Lung (tissue), 12 donors: ENCODE data around the gene SAMD4A. TPM values are rescaled to one million over a fixed set of nuclear protein-coding genes. Genes with fewer than 3 reads are reported as not detected.
"Not testable (repeated sequence)": the region's sequence is repeated elsewhere in the genome, so short reads cannot be mapped to it uniquely, and the experiment has no call there.

ENCODE experiments used
- ATAC-seq: fragments of 200-7000 bp; cut with Tn5 transposase; one replicate; pipeline ENCODE4 v1.9.1; 2020; ENCODE audit warnings: moderate number of reproducible peaks; ENCODE audit not compliant: insufficient read depth, low FRiP score
- DNase-seq, 3 donors: peaks; one replicate each; pipeline ENCODE4 v3.0.0-alpha.2; 2013 to 2017
- H3K27ac ChIP-seq, 2 donors: one replicate each; pipeline ENCODE4 v1.5.1; 2013; ENCODE audit warnings: mild to moderate bottlenecking in 2 of 2, moderate library complexity in 2 of 2, control low read depth in 1 of 2, inconsistent platforms in 1 of 2, low read depth in 1 of 2, low read length in 1 of 2
- H3K27me3 ChIP-seq, 3 donors: one replicate each; pipeline ENCODE4 v1.5.1; 2013; ENCODE audit warnings: low read length in 2 of 3; ENCODE audit not compliant: control insufficient read depth in 3 of 3, insufficient read depth in 3 of 3
- H3K36me3 ChIP-seq, 4 donors: one replicate each; pipeline ENCODE4 v1.5.1; 2013; ENCODE audit warnings: low read length in 4 of 4, mild to moderate bottlenecking in 1 of 4, moderate library complexity in 1 of 4; ENCODE audit not compliant: control insufficient read depth in 4 of 4, insufficient read depth in 4 of 4
- H3K4me1 ChIP-seq, 5 donors: one replicate each; pipeline ENCODE4 v1.5.1; 2013; ENCODE audit warnings: low read length in 5 of 5, mild to moderate bottlenecking in 2 of 5, moderate library complexity in 1 of 5; ENCODE audit not compliant: control insufficient read depth in 5 of 5, insufficient read depth in 5 of 5
- H3K4me3 ChIP-seq: one replicate; pipeline ENCODE4 v1.5.1; 2013; ENCODE audit warnings: mild to moderate bottlenecking, control low read depth, moderate library complexity
- H3K9ac ChIP-seq, 2 donors: one replicate each; pipeline ENCODE4 v1.5.1; 2013; ENCODE audit warnings: low read length in 2 of 2, control low read depth in 1 of 2; ENCODE audit not compliant: insufficient read depth in 1 of 2
- H3K9me3 ChIP-seq, 4 donors: one replicate each; pipeline ENCODE4 v1.5.1; 2013; ENCODE audit warnings: low read length in 3 of 4, mild to moderate bottlenecking in 1 of 4, moderate library complexity in 1 of 4; ENCODE audit not compliant: control insufficient read depth in 4 of 4, insufficient read depth in 3 of 4
- WGBS, 2 donors: extraction: QIAGEN DNeasy Blood & Tissue Kit; methylation state at CpG; one replicate each; pipeline ENCODE4 v1.1.7; 2013; 5-methylcytosine and 5-hydroxymethylcytosine counted together
- polyA plus RNA-seq, 2 donors: library from polyadenylated mRNA; stranded (reverse); fragments of 200-250 nt; gene quantifications; one replicate each; pipeline ENCODE4 v1.2.1, GENCODE V29; 2013
- total RNA-seq, 2 donors: library from RNA; depleted of rRNA in 1 of 2; stranded (reverse); fragments of >200 nt in 1 of 2; gene quantifications; one replicate each; pipeline ENCODE4 v1.2.1, GENCODE V29; 2014 to 2021
- TF ChIP-seq, protein P1 (sequence below): IDR thresholded peaks from 2 replicates; pipeline ENCODE4 v1.5.1; 2012; ENCODE audit warnings: mild to moderate bottlenecking; ENCODE audit errors: control extremely low read depth, extremely low read depth
- donor health status: control.
- donor health status: control.
- donor health status: Bipolar disorder and iron deficiency.
- donor health status: healthy.
- donor health status: DM: yes; HTN: yes; CAD: no.

The SAMD4A gene
- total and polyA plus RNA-seq, 4 donors, result 5.8 to 26.6 (median 16.2) TPM

DNA sequence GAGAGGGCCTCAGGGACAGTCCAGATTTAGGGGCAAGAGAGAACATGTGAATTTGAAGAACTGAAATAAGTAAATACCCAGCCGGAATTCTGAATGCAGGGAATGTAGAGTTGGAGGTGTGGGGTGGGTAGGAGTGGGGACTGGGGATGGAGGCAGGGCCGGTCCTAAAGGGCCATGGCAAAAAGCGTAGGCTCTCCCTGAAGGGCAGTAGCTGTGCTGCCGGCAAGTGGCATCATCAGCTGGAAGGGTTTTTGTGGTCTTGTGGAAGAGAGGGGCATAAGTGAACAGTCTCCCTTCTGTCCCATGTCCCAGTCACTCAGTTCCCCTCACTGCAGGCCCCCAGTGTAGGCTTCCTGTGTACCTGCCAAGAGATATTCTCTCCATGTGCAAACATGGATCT lies 231.1 kb downstream of the SAMD4A start:
- Histone ChIP-seq H3K27me3 (no peaks in the 10 kb centered on the region), H3K27ac (no peak overlapping the region), H3K36me3 (no peaks in the 10 kb centered on the region), H3K9ac (no peak overlapping the region), H3K4me3 (no peak overlapping the region), H3K4me1 (no peaks in the 10 kb centered on the region), H3K9me3 (peaks cover 0 to 8% (median under 1%) of the 10 kb centered on the region in 4 donors)
- WGBS, 2 donors, result 62 to 77% methylated on average over 4 of the region's 4 CpGs
- no peak for ATAC-seq
- TF ChIP-seq, protein P1, sequence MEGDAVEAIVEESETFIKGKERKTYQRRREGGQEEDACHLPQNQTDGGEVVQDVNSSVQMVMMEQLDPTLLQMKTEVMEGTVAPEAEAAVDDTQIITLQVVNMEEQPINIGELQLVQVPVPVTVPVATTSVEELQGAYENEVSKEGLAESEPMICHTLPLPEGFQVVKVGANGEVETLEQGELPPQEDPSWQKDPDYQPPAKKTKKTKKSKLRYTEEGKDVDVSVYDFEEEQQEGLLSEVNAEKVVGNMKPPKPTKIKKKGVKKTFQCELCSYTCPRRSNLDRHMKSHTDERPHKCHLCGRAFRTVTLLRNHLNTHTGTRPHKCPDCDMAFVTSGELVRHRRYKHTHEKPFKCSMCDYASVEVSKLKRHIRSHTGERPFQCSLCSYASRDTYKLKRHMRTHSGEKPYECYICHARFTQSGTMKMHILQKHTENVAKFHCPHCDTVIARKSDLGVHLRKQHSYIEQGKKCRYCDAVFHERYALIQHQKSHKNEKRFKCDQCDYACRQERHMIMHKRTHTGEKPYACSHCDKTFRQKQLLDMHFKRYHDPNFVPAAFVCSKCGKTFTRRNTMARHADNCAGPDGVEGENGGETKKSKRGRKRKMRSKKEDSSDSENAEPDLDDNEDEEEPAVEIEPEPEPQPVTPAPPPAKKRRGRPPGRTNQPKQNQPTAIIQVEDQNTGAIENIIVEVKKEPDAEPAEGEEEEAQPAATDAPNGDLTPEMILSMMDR, result no peak
- DNase-seq, result no peak

DNA sequence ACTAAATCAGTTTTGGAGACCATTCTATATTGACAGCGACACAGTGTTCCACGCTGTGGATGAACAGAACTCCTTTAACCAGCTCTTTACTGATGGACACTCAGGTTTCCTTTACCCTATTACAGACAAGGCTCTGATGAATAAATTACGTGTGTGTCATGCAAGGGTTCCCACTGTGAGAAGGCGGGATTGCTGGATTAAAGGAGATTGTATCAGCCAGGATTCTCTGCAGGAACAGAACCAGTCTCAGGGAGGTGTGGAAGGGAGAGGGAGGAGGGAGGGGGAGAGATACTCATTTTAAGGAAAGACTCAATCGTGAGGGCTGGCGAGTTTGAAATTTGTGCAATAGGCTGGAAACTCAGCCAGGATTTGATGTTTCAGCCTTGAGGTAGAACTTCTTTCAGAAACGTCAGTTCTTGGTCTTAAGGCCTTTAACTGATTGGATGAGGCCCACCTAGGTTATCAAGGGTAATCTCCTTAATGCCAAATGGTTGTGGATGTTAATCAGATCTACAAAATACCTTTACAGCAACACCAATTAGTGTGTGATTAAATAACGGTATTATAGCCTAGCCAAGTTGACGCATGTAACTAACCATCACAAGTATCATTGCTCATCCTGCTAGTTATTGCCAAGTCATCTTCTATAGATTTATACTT lies 231.7 kb downstream of the SAMD4A start:
- Histone ChIP-seq H3K4me1 (no peaks in the 10 kb centered on the region), H3K4me3 (no peak overlapping the region), H3K36me3 (no peaks in the 10 kb centered on the region), H3K9me3 (peaks cover 0 to 8% (median under 1%) of the 10 kb centered on the region in 4 donors), H3K27ac (no peak overlapping the region), H3K9ac (no peak overlapping the region), H3K27me3 (peaks cover 0 to 2% (median 0%) of the 10 kb centered on the region in 3 donors)
- WGBS, 2 donors, result 88 to 91% methylated on average over 9 of the region's 9 CpGs
- TF ChIP-seq, protein P1, result no peak
- ATAC-seq (no peak), DNase-seq (no peak)

DNA sequence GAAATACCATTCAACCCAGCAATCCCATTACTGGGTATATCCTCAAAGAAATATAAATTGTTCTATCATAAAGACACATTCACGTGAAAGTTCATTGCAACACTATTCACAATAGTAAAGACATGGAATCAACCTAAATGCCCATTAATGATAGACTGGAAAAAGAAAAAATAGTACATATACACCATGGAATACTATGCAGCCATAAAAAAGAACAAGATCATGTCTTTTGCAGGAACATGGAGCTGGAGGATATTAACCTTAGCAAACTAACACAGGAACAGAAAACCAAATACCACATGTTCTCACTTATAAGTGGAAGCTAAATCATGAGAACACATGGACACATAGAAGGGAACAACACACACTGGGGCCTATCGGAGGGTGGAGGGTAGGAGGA lies 234.6 kb downstream of the SAMD4A start:
- H3K36me3 ChIP-seq, H3K9ac ChIP-seq, H3K27ac ChIP-seq, H3K4me1 ChIP-seq, ATAC-seq, H3K9me3 ChIP-seq, DNase-seq, H3K4me3 ChIP-seq: not testable (repeated sequence)
- peaks cover 0 to 11% (median 7%) of the 10 kb centered on the region in 3 donors for H3K27me3 ChIP-seq
- WGBS, 2 donors, result 92 to 98% methylated on average over 2 of the region's 2 CpGs

DNA sequence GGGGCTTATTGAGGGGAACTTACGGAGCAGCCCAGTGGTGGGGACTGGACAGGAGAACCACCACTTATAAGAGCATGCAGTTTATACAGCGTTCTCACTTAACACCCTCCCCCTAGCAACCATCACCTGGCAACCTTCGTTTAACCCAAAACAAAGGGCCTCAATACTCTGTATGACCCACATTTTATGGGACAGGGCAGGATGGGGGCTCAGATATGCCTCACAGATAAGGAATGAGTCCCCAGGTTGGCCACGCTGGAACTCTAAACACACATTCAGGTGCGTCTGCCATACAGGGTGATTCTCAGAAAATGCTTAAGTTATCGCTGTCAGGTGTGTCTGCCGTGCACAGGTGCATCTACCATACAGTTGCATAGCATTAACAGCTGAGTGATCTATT lies 236.5 kb downstream of the SAMD4A start:
- WGBS, 2 donors, result 76 to 83% methylated on average over 7 of the region's 7 CpGs
- no peak overlapping the region for H3K4me3 ChIP-seq
- no peaks in the 10 kb centered on the region for H3K9me3 ChIP-seq
- H3K36me3 ChIP-seq, result no peaks in the 10 kb centered on the region
- no peak overlapping the region for H3K27ac ChIP-seq
- ATAC-seq, result no peak
- no peak overlapping the region for H3K9ac ChIP-seq
- peaks cover 0 to 5% (median 0%) of the 10 kb centered on the region in 5 donors for H3K4me1 ChIP-seq
- H3K27me3 ChIP-seq, result peaks cover 0 to 11% (median 7%) of the 10 kb centered on the region in 3 donors
- peak in 1 of 3 donors; percentile 14 for DNase-seq
- TF ChIP-seq, protein P1, result no peak
